Thyroid gland (tissue), 4 donors: ENCODE measurements around the gene QRICH2.

ENCODE experiments used
- POLR2A ChIP-seq, 2 donors: fragments of 450-650 bp; IDR thresholded peaks; one replicate each; pipeline ENCODE4 v1.6.1; 2017; ENCODE audit warnings: antibody characterized with exemption in 2 of 2, mild to moderate bottlenecking in 2 of 2, moderate library complexity in 1 of 2
- TF ChIP-seq, protein P1 (sequence below), 6 experiments: fragments of 200-600 bp in 3 of 6; fragments of 450-650 bp in 3 of 6; sonication (generic) in 3 of 6; IDR thresholded peaks; one replicate each; pipeline ENCODE4 v1.5.1; 2016 to 2019; ENCODE audit warnings: antibody characterized with exemption in 6 of 6, mild to moderate bottlenecking in 2 of 6, inconsistent platforms in 1 of 6, moderate library complexity in 1 of 6

DNA sequence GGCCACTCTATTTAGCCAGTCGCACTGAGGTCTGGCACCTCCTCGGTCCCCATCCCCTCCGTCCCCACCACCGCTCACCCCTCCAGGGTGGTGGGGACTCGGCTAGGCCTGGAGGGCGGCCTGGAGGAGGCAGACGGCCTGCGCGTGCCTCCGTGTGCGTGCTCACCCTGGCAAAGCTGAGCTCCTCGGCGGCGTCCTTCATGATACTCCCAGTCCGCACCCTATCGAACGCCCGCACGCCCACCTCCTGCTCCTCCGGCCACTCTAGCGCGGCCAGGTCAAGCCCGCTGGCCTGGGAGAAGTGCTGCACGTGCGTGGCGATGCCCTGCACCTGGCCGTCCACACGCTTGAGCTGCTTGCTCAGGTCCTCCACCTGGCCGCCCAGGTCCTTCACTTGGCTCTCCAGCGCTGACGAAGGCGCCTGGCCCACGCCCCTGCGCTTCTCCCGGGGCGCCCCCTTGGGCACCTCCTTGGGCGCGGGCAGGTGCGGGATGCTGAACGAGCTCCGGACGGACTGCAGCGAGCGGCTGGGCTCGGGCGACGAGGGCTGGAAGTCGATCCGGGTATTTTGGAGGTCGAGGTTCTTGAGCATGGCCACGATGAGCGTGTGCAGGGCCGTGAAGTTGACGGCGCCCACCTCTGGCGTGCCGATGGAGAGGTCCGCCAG, 644 bp downstream of the QRICH2 start:
- TF ChIP-seq POLR2A (IDR thresholded peaks at IDR 0.05) = no peak
- TF ChIP-seq, protein P1, sequence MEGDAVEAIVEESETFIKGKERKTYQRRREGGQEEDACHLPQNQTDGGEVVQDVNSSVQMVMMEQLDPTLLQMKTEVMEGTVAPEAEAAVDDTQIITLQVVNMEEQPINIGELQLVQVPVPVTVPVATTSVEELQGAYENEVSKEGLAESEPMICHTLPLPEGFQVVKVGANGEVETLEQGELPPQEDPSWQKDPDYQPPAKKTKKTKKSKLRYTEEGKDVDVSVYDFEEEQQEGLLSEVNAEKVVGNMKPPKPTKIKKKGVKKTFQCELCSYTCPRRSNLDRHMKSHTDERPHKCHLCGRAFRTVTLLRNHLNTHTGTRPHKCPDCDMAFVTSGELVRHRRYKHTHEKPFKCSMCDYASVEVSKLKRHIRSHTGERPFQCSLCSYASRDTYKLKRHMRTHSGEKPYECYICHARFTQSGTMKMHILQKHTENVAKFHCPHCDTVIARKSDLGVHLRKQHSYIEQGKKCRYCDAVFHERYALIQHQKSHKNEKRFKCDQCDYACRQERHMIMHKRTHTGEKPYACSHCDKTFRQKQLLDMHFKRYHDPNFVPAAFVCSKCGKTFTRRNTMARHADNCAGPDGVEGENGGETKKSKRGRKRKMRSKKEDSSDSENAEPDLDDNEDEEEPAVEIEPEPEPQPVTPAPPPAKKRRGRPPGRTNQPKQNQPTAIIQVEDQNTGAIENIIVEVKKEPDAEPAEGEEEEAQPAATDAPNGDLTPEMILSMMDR (IDR thresholded peaks at IDR 0.05) = no peak
